A549 (cell line): Measurements from ENCODE around the gene ZNG1B. TPM values are rescaled to one million over a fixed set of nuclear protein-coding genes. Genes with fewer than 3 reads are reported as not detected.
A peak's percentile ranks its signal among the peaks of the same experiment; 100 is the strongest.
"Not testable (repeated sequence)": the region's sequence is repeated elsewhere in the genome, so short reads cannot be mapped to it uniquely, and the experiment has no call there.

ENCODE experiments used
- ATAC-seq, 2 experiments: fragments of 200-7000 bp in 1 of 2; fragments of >200 bp in 1 of 2; cut with Nextera tagmentation in 1 of 2; cut with Tn5 transposase in 1 of 2; 3 replicates each; pipeline versions ENCODE4 v1.8.0 to v1.9.1; 2018 to 2020; ENCODE audit warnings: mild to moderate bottlenecking in 1 of 2, moderate library complexity in 1 of 2
- CTCF ChIA-PET: fragments of 300-600 bp; sonication (Branson Sonifier 250); formaldehyde crosslinking; extraction: SDS; loops from one replicate; lab custom pipeline; 2021; ENCODE audit warnings: antibody characterized with exemption, inconsistent platforms; lab: Yijun Ruan, JAX
- POLR2A ChIA-PET: fragments of 350-600 bp; formaldehyde crosslinking; extraction: SDS; loops from one replicate; lab custom pipeline; 2021; ENCODE audit warnings: antibody characterized with exemption, inconsistent platforms; lab: Yijun Ruan, JAX
- DNase-seq, 2 experiments: peaks; one replicate each; pipeline versions ENCODE4 v3.0.0 to v3.0.0-alpha.2; 2011 to 2016; ENCODE audit warnings: low read depth in 1 of 2, low spot score in 1 of 2
- FAIRE-seq: peaks from 2 replicates; lab custom pipeline; 2011; peaks lifted over from hg19 to GRCh38; lab: Jason Lieb, UNC
- H3K27ac ChIP-seq, 2 experiments: fragments of >200 bp; sonication (Bioruptor Twin); formaldehyde crosslinking; 3 replicates each; pipeline ENCODE4 v1.5.1; 2016 to 2017
- H3K4me1 ChIP-seq: fragments of >200 bp; sonication (Bioruptor Twin); formaldehyde crosslinking; 3 replicates; pipeline ENCODE4 v1.6.1; 2016
- H3K4me2 ChIP-seq: fragments of >200 bp; sonication (Bioruptor Twin); formaldehyde crosslinking; 3 replicates; pipeline ENCODE4 v1.6.1; 2016
- H3K4me3 ChIP-seq: fragments of >200 bp; sonication (Bioruptor Twin); formaldehyde crosslinking; 3 replicates; pipeline ENCODE4 v1.5.1; 2016
- H3K9me3 ChIP-seq: fragments of >200 bp; sonication (Bioruptor Twin); formaldehyde crosslinking; 3 replicates; pipeline ENCODE4 v1.6.1; 2016
- CBX8 ChIP-seq: fragments of 200-600 bp; sonication (generic); IDR thresholded peaks from 2 replicates; pipeline ENCODE4 v1.6.1; 2016
- HDAC2 ChIP-seq: fragments of 200-600 bp; sonication (generic); IDR thresholded peaks from 2 replicates; pipeline ENCODE4 v1.6.1; 2016
- RNF2 ChIP-seq: fragments of 200-600 bp; sonication (generic); IDR thresholded peaks from 2 replicates; pipeline ENCODE4 v1.6.1; 2016; ENCODE audit warnings: low read depth, mild to moderate bottlenecking, antibody characterized with exemption, moderate library complexity, borderline replicate concordance
- WGBS: methylation state at CpG from one replicate; pipeline ENCODE4 v1.1.6; 2017; ENCODE audit errors: missing lambda C conversion rate; 5-methylcytosine and 5-hydroxymethylcytosine counted together
- polyA plus RNA-seq, 4 experiments: library from polyadenylated mRNA; depleted of rRNA in 3 of 4; stranded (reverse); fragments of >200 nt; fragmentation: RNase III in 1 of 4; extraction: RNeasy Plus Mini Kit Qiagen cat#74134 plus additional on column Dnase treatment in 1 of 4; gene quantifications; 2 replicates in 3 of 4; 3 replicates in 1 of 4; pipeline ENCODE4 v1.2.3, GENCODE V29; 2011 to 2017

Gene ZNG1B
- polyA plus RNA-seq, 2 of the 4 experiments (the other 2 are of a cell fraction): 49.7 to 64.6 TPM

DNA sequence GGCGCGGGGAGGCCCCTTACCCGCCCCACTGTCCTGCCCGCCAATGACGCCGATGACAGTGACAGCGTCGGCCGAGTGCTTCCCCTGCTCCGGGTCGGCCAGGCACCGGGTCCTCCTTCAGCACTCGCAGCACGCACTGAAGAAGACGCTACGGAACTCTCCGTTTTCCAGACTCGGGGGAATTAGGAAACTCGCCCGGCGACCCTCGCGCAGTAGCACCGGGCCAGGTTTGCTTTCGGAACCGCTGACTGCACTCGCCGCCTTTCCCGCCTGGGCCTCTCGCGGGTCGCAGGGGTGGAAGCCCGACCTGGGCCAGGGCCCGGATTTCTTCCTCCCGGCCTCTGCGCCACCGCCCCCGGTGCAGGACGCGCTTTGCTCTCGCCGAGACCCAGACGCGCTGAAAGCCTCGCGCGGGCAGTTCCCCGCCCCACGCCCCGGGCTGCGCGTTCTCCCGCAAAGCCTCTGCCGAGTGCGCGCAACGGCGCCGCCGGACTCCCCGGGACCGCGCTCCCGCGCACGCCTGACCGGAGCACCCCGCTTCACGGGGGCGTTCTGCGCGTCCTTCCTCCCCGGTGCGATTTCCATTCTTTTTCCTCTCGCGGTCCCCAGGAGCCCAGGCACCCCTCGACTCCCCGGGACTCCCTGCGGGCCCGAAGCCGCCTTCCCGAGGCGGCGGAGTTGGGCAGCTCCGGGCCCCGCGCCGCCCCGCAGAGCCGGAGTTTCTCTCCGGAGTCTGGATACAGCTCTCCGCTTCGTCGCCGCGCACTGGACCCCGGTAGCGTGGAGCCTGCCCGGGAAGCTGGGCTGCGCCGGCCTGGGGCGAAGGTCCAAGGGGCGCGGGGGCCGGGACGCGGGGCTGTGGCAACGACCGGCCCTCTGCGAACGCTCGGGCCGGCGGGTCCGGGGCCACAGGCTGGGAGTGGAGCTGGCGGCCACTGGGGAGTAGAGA is 65.9 kb downstream of the ZNG1B start:
- POLR2A ChIA-PET: not testable (repeated sequence)
- Histone ChIP-seq H3K4me2 (peak overlapping the region; percentile 98), H3K4me1 (peaks cover 13% of the 10 kb centered on the region; the same call in 1 of the 3 replicates), H3K4me3 (peak overlapping the region; percentile 48), H3K27ac (0 out of 6 replicates have a peak overlapping the region, but pooled peaks of 1 of the 2 experiments have one; percentile 24)
- 3% methylated on average over 18 of the region's 116 CpGs for WGBS
- ATAC-seq (peak; percentile 73 to 78), DNase-seq (peak in 1 of 2 experiments; percentile 30)
- TF ChIP-seq RNF2 (peak; percentile 25; the same call in 1 of the 2 replicates), HDAC2 (peak; percentile 44; the same call in 1 of the 2 replicates)
- TF ChIP-seq, all 56 proteins: peak for 2; not testable (repeated sequence) for 54
- H3K9me3 ChIP-seq, FAIRE-seq, CTCF ChIA-PET: not testable (repeated sequence)

DNA sequence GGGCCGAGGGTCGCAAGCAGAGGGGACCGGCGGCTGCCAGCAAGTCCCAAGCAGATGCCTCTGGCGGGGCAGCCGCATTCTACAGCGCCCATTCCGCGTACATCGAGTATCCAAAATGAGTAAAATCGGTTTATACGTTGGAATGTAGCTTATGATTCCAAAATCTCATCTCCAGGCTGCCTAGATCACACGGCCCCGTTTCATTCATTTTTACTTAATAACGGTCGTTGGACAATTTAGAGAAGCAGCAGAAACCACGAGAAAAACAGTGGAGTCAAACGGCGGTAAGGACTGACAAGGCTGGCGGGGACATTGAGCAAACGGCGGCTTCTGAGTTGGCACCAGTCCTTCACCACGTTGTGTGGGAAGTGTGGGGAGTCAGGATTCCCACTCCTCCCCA is 66.6 kb downstream of the ZNG1B start:
- CTCF ChIA-PET, POLR2A ChIA-PET, H3K9me3 ChIP-seq, FAIRE-seq, DNase-seq, H3K4me3 ChIP-seq, ATAC-seq, H3K27ac ChIP-seq: not testable (repeated sequence)
- Histone ChIP-seq H3K4me1 (peaks cover 13% of the 10 kb centered on the region; the same call in 1 of the 3 replicates), H3K4me2 (peak overlapping the region; percentile 98)
- WGBS: 34% methylated on average over 17 of the region's 23 CpGs
- TF ChIP-seq RNF2 (peak; percentile 96), CBX8 (peak; percentile 81)

DNA sequence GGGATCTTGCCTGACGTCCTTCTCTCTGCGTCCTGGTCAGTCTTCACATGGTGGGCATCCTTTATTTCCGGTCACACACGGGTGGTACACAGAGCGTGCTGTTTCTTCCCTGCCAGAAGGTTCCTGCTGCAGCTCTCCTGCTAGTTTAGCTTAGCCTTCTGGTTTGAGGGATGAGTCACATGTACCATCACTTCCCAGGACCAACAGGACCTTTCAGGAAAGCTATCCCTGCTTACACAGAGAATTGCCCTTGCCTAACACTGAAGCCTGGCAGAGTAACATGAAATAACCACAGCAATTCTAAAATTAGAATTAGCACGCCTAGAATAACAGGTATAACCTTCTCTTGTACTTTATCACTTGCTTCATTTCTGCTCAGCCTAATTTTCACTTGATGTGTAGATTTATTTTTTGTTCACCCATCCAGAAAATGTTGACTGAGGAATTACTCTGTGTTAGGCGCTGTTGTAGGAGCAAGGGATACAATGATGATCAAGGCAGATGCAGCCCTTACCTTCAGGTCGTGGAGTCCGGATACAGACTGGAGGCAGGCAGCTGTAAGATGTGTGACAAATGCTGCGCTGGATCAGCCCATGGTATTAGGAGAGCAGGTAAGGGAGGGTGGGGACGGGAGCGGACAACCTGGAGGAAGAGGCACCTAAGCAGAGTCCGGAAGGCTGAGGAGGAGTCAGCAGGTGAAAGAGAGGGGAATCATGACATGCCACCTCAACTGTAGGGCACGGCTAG is 70.1 kb downstream of the ZNG1B start:
- H3K27ac ChIP-seq, H3K9me3 ChIP-seq, H3K4me3 ChIP-seq, POLR2A ChIA-PET, CTCF ChIA-PET, H3K4me1 ChIP-seq, H3K4me2 ChIP-seq, DNase-seq, FAIRE-seq: not testable (repeated sequence)
- peak in 1 of 2 experiments; percentile 27; a peak in 4 of 6 replicates for ATAC-seq
- WGBS: 3% methylated on average over 13 of the region's 14 CpGs

DNA sequence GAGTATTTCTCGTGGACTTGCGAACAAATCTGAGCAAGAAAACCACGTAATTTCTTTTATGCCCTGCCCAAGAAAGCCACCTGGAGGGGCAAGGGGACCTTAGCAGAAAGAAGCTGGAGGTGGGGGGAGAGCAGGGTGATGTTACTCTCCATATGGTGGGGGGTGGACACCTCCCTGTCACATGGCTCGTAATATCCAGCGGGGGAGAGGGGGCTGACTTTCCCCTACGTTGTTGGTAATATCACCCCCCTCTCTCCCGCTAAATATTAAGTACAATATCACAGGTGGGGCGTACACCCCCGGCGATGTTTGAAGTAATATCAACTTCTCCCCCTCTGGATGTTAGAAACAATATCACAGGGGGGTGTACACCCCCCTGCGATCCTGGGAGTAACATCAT is 70.7 kb downstream of the ZNG1B start:
- H3K9me3 ChIP-seq, H3K4me3 ChIP-seq, FAIRE-seq, H3K4me1 ChIP-seq, CTCF ChIA-PET, POLR2A ChIA-PET, H3K27ac ChIP-seq, H3K4me2 ChIP-seq, DNase-seq: not testable (repeated sequence)
- 21% methylated on average over 11 of the region's 11 CpGs for WGBS
- ATAC-seq: peak in 1 of 2 experiments; percentile 5; a peak in 1 of 6 replicates

DNA sequence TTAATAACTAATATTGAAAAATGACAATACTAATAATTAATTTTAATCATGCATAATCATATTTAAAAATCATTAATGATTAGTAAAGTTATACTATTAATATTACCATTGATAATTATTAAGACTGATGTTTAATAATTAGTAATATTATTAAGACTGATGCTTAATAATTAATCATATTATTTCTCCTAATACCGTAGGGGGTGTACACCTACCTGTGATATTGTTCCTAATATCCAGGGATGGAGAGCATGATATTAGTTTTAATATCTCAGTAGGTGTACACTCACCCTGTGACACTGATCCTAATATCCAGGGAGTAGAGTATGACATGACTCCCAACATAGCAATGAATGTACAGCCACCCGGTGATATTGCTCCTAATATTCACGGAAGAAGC is 73.4 kb downstream of the ZNG1B start:
- H3K4me1 ChIP-seq, H3K4me3 ChIP-seq, ATAC-seq, H3K4me2 ChIP-seq, DNase-seq, H3K27ac ChIP-seq, POLR2A ChIA-PET, FAIRE-seq, H3K9me3 ChIP-seq, CTCF ChIA-PET: not testable (repeated sequence)
- WGBS: 18% methylated on average over 3 of the region's 3 CpGs

DNA sequence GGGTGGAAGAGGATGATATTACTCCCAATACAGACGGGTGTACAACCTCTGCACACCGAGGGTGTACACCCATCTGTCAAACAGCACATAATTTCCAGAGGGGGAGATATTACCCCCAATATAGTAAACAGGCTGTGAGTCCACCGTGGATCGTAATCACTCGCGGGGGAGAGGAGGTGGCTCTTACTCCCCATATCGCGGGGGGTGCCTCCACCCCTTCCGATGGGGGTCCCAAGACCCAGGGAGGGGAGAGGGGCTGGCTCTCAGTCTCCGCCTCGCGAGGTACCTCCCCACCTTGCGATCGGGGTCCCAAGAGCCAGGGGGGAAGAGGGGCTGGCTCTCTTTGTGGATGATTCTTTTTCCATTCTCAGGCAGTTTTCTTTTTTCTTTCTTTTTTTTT is 74.4 kb downstream of the ZNG1B start:
- FAIRE-seq, POLR2A ChIA-PET, DNase-seq, H3K27ac ChIP-seq, H3K4me1 ChIP-seq, H3K9me3 ChIP-seq, H3K4me2 ChIP-seq, CTCF ChIA-PET, H3K4me3 ChIP-seq, ATAC-seq: not testable (repeated sequence)
- 73% methylated on average over 14 of the region's 14 CpGs for WGBS

DNA sequence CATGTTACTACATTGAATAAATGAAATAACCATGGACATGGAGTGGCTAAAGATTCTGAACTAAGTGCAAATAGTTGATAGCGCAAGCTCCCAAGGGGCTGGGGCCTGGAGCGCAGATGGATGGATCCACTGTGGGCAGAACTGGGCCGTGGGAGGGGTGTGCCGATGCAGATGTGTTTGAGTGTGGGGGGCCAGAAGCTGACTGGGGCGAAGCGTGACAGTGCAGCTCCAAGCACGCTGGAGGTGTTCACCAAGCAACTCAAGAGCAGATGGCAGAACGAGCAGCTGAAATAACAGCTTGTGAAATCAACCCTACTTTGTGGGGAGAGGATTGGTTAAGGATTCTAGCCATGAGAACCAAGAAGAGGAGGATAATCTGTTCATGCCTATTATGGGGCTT is 78.0 kb downstream of the ZNG1B start:
- H3K4me2 ChIP-seq, CTCF ChIA-PET, H3K4me3 ChIP-seq, H3K9me3 ChIP-seq, POLR2A ChIA-PET, FAIRE-seq, ATAC-seq, H3K27ac ChIP-seq, DNase-seq, H3K4me1 ChIP-seq: not testable (repeated sequence)
- 53% methylated on average over 8 of the region's 8 CpGs for whole genome bisulfite sequencing

DNA sequence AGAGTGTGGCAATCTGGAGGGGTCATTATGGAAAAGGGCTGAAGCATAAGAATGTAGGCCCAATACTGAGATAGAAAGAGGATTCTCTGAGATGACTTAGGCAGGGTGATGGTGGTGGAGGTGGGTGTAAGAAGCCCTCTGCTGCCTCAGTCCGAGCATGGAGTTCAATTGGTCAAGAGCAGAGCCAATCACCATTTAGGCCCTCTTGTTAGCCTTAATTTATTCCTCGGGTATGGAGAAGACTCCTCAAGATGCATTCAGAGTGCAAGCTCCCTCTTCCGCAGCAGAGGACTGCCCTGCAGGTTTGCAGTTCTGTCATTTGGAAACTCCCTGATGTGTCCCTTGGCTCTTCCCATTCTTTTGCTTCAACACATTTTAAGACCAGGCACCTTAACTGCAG is 78.5 kb downstream of the ZNG1B start:
- H3K4me3 ChIP-seq, FAIRE-seq, H3K9me3 ChIP-seq, POLR2A ChIA-PET, H3K4me2 ChIP-seq, CTCF ChIA-PET, DNase-seq, H3K4me1 ChIP-seq, ATAC-seq, H3K27ac ChIP-seq: not testable (repeated sequence)
- 33% methylated on average over 3 of the region's 3 CpGs for WGBS

DNA sequence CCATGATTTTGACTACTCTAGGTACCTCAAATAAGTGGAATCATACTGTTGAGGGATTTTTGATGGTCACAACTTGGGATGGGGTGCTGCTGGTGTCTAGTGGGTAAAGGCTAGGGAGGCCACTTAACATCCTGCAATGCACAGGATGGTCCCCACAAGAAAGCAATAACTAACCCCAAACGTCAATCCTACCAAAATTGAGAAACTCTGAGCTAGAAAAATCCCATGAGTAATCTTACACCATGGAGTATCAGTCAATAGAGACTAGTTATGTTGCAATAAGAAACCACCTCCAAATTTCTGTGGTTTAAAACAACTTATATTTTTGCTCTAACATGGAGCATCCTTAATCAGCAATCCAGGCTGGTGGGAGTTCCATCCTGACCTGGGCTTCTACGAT is 79.5 kb downstream of the ZNG1B start:
- DNase-seq, CTCF ChIA-PET, H3K4me2 ChIP-seq, ATAC-seq, H3K27ac ChIP-seq, H3K4me1 ChIP-seq, H3K9me3 ChIP-seq, FAIRE-seq, POLR2A ChIA-PET, H3K4me3 ChIP-seq: not testable (repeated sequence)
- WGBS: 0% methylated on average over 1 of the region's 2 CpGs

DNA sequence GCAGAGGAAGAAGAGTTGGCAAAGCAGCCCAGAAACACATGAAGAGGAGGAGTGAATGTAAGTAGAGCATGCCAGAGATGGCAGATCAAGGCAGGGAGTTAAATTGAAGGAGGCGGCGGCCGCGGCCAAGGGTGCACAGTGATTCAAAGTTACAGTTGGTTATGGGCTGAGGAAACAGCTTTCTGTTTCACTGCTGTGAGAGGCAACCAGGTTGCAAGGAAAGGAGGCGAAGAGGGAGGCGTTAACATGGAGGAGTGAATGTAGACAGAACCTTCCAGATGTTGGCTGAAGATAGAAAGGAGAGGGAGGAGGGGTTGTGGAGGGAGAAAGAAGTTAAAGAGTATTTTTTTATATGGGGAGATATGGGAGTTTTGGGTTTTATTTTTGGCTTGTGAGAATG is 83.3 kb downstream of the ZNG1B start:
- H3K27ac ChIP-seq, H3K4me2 ChIP-seq, CTCF ChIA-PET, ATAC-seq, FAIRE-seq, H3K9me3 ChIP-seq, DNase-seq, H3K4me1 ChIP-seq, POLR2A ChIA-PET, H3K4me3 ChIP-seq: not testable (repeated sequence)
- 68% methylated on average over 6 of the region's 6 CpGs for WGBS
